ENCODE data around the gene FBXL5.

FBXL5 gene

GRCh38 chr4:15672101-15672500 lies 16.9 kb upstream of the FBXL5 start:
- no peak overlapping the region for H3K4me3 ChIP-seq (replicated peaks; ENCODE audit: low read depth, low read length)
- TF ChIP-seq, protein P1, sequence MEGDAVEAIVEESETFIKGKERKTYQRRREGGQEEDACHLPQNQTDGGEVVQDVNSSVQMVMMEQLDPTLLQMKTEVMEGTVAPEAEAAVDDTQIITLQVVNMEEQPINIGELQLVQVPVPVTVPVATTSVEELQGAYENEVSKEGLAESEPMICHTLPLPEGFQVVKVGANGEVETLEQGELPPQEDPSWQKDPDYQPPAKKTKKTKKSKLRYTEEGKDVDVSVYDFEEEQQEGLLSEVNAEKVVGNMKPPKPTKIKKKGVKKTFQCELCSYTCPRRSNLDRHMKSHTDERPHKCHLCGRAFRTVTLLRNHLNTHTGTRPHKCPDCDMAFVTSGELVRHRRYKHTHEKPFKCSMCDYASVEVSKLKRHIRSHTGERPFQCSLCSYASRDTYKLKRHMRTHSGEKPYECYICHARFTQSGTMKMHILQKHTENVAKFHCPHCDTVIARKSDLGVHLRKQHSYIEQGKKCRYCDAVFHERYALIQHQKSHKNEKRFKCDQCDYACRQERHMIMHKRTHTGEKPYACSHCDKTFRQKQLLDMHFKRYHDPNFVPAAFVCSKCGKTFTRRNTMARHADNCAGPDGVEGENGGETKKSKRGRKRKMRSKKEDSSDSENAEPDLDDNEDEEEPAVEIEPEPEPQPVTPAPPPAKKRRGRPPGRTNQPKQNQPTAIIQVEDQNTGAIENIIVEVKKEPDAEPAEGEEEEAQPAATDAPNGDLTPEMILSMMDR (IDR thresholded peaks at IDR 0.05; ENCODE audit: low read length, missing control alignments): no peak
- DNase-seq (ENCODE audit: low read depth): no peak

DNA sequence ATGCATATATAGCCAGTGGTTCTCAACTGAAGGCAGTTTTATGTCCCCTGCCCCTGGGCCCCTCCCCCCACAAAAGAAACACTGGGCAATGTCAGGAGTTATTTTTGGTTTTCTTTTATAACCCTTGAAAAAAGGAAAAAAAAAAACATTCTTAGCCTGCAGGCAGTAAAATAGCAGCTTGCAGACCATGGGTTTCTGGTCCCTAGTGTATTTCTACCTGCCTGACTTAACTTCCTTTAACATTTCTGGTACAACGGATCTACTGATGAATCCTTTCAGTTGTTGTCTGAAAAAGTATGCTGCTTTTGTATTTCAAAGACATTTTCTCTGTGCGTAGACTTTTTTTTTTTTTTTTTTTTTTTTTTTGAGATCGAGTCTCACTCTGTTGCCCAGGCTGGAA lies 15.4 kb upstream of the FBXL5 start:
- no peak for DNase-seq (ENCODE audit: low read depth)
- TF ChIP-seq, protein P1 (IDR thresholded peaks at IDR 0.05; ENCODE audit: low read length, missing control alignments): no peak
- H3K4me3 ChIP-seq (replicated peaks; ENCODE audit: low read depth, low read length): no peak overlapping the region

DNA sequence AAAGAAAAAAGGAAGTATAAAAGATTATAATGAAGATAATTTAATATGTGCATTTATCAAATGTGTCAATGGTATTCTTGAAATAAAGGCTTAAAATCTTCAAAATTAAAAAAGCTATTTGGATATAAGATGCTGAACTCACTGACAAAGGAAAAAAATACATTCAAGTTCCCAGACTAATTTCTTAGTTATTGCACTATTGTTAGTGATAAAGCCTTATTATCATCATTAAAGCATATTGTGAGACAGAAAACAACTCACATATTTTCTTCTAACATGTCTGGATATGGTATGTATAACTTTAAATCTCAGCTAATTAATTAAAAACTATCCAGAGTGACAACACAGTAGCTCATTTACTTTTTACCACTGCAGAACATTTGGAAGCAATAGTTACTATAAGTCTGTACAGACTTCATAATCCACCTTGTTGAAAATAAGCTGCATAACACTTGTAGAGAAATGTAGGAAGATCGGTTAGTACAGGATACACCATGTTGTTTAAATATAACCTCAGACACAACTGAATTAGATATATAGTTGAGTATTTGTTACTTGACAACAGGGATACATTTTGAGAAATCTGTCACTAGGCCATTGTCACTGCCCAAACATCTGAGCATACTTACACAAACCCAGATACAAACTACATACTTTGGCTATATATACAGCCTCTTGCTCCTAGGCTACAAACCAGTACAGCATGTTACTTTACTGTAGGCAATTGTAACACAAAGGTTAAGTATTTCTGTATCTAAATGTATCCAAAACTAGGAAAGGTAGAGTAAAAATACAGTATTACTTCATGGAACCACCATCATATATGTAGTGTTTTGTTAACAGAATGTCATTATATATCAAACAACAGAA lies 13.6 kb upstream of the FBXL5 start:
- TF ChIP-seq, protein P1 (IDR thresholded peaks at IDR 0.05; ENCODE audit: low read length, missing control alignments): no peak
- no peak for DNase-seq (ENCODE audit: low read depth)
- no peak overlapping the region for H3K4me3 ChIP-seq (replicated peaks; ENCODE audit: low read depth, low read length)

GRCh38 chr4:15667006-15667405 lies 11.8 kb upstream of the FBXL5 start:
- no peak for DNase-seq (ENCODE audit: low read depth)
- H3K4me3 ChIP-seq (replicated peaks; ENCODE audit: low read depth, low read length): no peak overlapping the region
- TF ChIP-seq, protein P1 (IDR thresholded peaks at IDR 0.05; ENCODE audit: low read length, missing control alignments): no peak

- H3K4me3 ChIP-seq (replicated peaks; ENCODE audit: low read depth, low read length): no peak overlapping the region
- DNase-seq (ENCODE audit: low read depth): peak; percentile 76
- TF ChIP-seq, protein P1 (IDR thresholded peaks at IDR 0.05; ENCODE audit: low read length, missing control alignments): no peak
Measured at GRCh38 chr4:15665753-15666365, 10.7 kb upstream of the FBXL5 start.

DNA sequence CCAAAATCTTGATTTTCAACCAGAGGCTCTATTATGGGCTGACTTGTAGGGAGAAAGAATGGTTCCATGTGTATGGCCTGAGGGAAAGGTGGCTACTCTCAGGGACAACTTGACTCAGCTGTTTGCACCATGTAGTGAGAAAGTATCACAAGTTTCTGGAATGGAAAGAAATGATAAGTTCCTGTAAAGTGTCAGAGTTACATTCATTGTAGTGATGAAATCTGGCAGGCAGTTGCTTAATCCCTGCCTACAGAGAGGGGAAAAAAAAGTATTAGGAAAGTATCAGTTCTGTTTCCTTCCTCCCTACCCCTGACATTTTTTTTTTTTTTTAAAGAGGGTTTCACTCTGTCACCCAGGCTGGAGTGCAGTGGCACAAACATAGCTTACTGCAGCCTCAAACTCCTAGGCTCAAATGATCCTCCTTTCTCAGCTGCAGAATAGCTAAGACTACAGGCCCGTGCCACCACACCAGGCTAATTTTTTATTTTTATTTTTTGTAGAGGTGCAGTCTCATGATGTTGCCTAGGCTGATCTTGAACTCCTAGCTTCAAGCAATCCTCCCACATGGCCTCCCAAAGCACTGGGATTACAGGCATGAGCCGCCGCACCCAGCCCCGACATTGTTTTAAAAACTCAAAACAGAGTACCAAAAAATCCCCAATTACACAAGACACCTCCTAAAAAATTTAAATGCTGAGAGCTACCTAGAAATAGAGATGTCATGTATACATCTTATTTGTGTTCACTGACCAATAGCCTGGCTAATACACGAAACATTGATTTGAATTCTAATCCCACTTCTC lies 4.8 kb upstream of the FBXL5 start:
- DNase-seq (ENCODE audit: low read depth): peak; percentile 91

More for the DNA sequence above, 4.8 kb upstream of the FBXL5 start:
- no peak overlapping the region for H3K4me3 ChIP-seq (replicated peaks; ENCODE audit: low read depth, low read length)
- TF ChIP-seq, protein P1 (IDR thresholded peaks at IDR 0.05; ENCODE audit: low read length, missing control alignments): no peak
